GM12892 (cell line): ENCODE results near the gene CRACR2A.

Source experiments
- POLR2A ChIP-seq: IDR thresholded peaks from 2 replicates; pipeline ENCODE4 v1.6.1; 2011; ENCODE audit warnings: low read depth, low read length, control low read depth
- POLR2AphosphoS5 ChIP-seq: IDR thresholded peaks from 2 replicates; pipeline ENCODE4 v1.6.1; 2011; ENCODE audit warnings: low read depth, low read length, control low read depth
- TAF1 ChIP-seq: IDR thresholded peaks from 2 replicates; pipeline ENCODE4 v1.6.1; 2011; ENCODE audit warnings: low read depth, mild to moderate bottlenecking, control low read depth, low read length, borderline replicate concordance

DNA sequence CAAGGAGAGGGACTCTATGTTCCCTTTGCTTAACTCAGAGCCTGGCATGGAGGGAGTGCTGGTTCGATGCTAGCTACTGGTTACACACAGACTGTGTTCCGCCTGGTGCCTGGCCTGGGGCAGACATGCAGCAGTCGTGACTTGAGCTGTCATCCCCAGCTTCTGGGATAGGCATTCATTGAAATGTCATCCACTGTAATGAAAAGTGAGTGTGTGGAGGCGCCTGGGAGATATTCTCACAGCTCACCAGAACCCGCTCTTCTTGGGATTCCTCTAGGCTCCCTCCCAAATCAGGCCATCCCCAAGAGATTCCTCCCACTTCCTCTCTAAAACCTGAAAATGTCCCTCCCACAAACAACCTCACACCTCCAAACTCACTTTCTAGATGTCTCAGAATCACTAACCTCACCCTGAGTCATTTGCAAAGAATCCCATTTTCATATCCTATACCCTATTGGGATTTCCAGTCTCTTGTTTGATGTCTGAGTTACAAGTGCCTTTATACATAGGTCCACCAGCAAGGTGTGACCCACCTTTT lies 82.8 kb downstream of the CRACR2A start:
- no peak for TF ChIP-seq POLR2AphosphoS5
- TF ChIP-seq POLR2A: no peak
- no peak for TF ChIP-seq TAF1
